Peyer's patch (tissue), 4 donors: Measurements from ENCODE around the gene RAD51B.

Experiments
- POLR2A ChIP-seq, 2 donors: fragments of 450-650 bp; IDR thresholded peaks; one replicate each; pipeline ENCODE4 v1.5.1; 2017; ENCODE audit warnings: antibody characterized with exemption in 2 of 2, mild to moderate bottlenecking in 2 of 2, moderate library complexity in 2 of 2
- TF ChIP-seq, protein P1 (sequence below), 6 experiments: fragments of 450-650 bp in 4 of 6; fragments of 200-600 bp in 2 of 6; sonication (generic) in 1 of 6; IDR thresholded peaks; one replicate each; pipeline ENCODE4 v1.5.1; 2017 to 2019; ENCODE audit warnings: antibody characterized with exemption in 6 of 6, mild to moderate bottlenecking in 3 of 6, moderate library complexity in 1 of 6

DNA sequence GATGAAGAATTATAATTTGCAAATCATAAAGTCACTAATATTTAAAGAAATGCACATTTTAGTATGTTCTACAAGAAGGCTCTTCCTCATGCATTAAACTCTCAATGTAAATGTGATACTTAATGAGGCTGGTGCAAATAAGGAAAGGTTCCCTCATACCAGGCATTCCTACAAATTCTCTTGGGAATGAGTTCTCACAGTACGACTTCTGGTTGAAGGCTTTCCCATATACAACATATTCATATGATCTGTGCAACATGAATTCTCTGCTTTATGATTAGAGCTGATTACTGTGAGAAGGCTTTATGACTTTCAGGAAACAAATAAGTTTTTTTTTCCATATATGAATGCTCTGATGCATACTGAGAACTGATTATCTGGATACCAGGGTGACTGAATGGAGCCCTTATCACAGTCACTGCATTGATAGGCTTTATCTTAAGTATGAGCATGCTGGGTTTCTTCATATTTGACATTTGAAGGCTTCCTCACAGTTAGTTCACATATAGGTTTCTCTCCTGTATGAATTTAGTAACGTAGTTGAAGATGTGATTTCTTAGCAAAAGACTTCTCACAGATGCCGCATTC lies 293.9 kb downstream of the RAD51B start:
- TF ChIP-seq, protein P1, sequence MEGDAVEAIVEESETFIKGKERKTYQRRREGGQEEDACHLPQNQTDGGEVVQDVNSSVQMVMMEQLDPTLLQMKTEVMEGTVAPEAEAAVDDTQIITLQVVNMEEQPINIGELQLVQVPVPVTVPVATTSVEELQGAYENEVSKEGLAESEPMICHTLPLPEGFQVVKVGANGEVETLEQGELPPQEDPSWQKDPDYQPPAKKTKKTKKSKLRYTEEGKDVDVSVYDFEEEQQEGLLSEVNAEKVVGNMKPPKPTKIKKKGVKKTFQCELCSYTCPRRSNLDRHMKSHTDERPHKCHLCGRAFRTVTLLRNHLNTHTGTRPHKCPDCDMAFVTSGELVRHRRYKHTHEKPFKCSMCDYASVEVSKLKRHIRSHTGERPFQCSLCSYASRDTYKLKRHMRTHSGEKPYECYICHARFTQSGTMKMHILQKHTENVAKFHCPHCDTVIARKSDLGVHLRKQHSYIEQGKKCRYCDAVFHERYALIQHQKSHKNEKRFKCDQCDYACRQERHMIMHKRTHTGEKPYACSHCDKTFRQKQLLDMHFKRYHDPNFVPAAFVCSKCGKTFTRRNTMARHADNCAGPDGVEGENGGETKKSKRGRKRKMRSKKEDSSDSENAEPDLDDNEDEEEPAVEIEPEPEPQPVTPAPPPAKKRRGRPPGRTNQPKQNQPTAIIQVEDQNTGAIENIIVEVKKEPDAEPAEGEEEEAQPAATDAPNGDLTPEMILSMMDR (IDR thresholded peaks at IDR 0.05) = no peak
- TF ChIP-seq POLR2A (IDR thresholded peaks at IDR 0.05) = no peak
